TTC549 (cell line): ENCODE measurements around the gene PIGB.
"Not testable (repeated sequence)": the region's sequence is repeated elsewhere in the genome, so short reads cannot be mapped to it uniquely, and the experiment has no call there.

Source experiments
- FAIRE-seq: peaks from 2 replicates; lab custom pipeline; 2012; peaks lifted over from hg19 to GRCh38; lab: Jason Lieb, UNC

The PIGB gene

GRCh38 chr15:55302801-55303200 is 16.2 kb upstream of the PIGB start:
- FAIRE-seq: not testable (repeated sequence)

- FAIRE-seq: no peak
Observed at GRCh38 chr15:55319537-55320237, 665 bp downstream of the PIGB start.

- FAIRE-seq: no peak
Observed at GRCh38 chr15:55320238-55320550, 1.2 kb downstream of the PIGB start.

GRCh38 chr15:55320963-55321362 is 1.9 kb downstream of the PIGB start:
- no peak for FAIRE-seq

GRCh38 chr15:55322467-55322866 is 3.4 kb downstream of the PIGB start:
- no peak for FAIRE-seq

GRCh38 chr15:55327387-55327786 is 8.4 kb downstream of the PIGB start:
- no peak for FAIRE-seq

GRCh38 chr15:55334371-55334770 is 15.3 kb downstream of the PIGB start:
- no peak for FAIRE-seq

- FAIRE-seq: no peak
Observed at GRCh38 chr15:55334997-55335396, 16.0 kb downstream of the PIGB start.

- FAIRE-seq: no peak
Observed at GRCh38 chr15:55337160-55337559, 18.1 kb downstream of the PIGB start.

GRCh38 chr15:55343168-55343567 is 24.1 kb downstream of the PIGB start:
- FAIRE-seq: no peak

- no peak for FAIRE-seq
Observed at GRCh38 chr15:55344206-55344605, 25.2 kb downstream of the PIGB start.

- no peak for FAIRE-seq
Observed at GRCh38 chr15:55348281-55348778, 29.3 kb downstream of the PIGB start.

- FAIRE-seq: no peak
Observed at GRCh38 chr15:55349282-55349681, 30.3 kb downstream of the PIGB start.

GRCh38 chr15:55353025-55353424 is 34.0 kb downstream of the PIGB start:
- FAIRE-seq: no peak

- FAIRE-seq: no peak
Observed at GRCh38 chr15:55356985-55357585, 38.1 kb downstream of the PIGB start.

- no peak for FAIRE-seq
Observed at GRCh38 chr15:55357774-55358173, 38.8 kb downstream of the PIGB start.

- FAIRE-seq: no peak
Observed at GRCh38 chr15:55358471-55358870, 39.4 kb downstream of the PIGB start.

- no peak for FAIRE-seq
Observed at GRCh38 chr15:55360256-55360655, 41.2 kb downstream of the PIGB start.

- no peak for FAIRE-seq
Observed at GRCh38 chr15:55361048-55361447, 42.0 kb downstream of the PIGB start.

GRCh38 chr15:55362641-55363040 is 43.6 kb downstream of the PIGB start:
- no peak for FAIRE-seq

- FAIRE-seq: no peak
Observed at GRCh38 chr15:55366981-55367380, 48.0 kb downstream of the PIGB start.

- FAIRE-seq: no peak
Observed at GRCh38 chr15:55372701-55373440, 53.8 kb downstream of the PIGB start.

GRCh38 chr15:55379095-55379494 is 60.1 kb downstream of the PIGB start:
- FAIRE-seq: no peak

- FAIRE-seq: no peak
Observed at GRCh38 chr15:55381595-55381994, 62.6 kb downstream of the PIGB start.
